K562 (cell line): ENCODE results near the gene PELI3. TPM values are rescaled to one million over a fixed set of nuclear protein-coding genes. Genes with fewer than 3 reads are reported as not detected.
A peak's percentile ranks its signal among the peaks of the same experiment; 100 is the strongest.

Experiments used
- ATAC-seq: fragments of 200-7000 bp; cut with Tn5 transposase; 3 replicates; pipeline ENCODE4 v1.9.1; 2020; ENCODE audit warnings: moderate library complexity
- BruUV-seq: library from RNA; stranded (reverse); fragments of 400-500 nt; replicated peaks from 2 replicates; lab custom pipeline; 2021; lab: Mats Ljungman, UMichigan
- CTCF ChIA-PET: fragments of 300-600 bp; formaldehyde crosslinking; extraction: SDS; loops from one replicate; lab custom pipeline; 2021; ENCODE audit warnings: low intra/inter-chr PET ratio; lab: Yijun Ruan, JAX
- POLR2A ChIA-PET: fragments of 300-600, 350-650 bp; sonication (Branson Sonifier 250); formaldehyde crosslinking; extraction: SDS; loops from one replicate; lab custom pipeline; 2021; ENCODE audit warnings: antibody characterized with exemption, inconsistent platforms; lab: Yijun Ruan, JAX
- DNase-seq, 4 experiments: peaks; one replicate each; pipeline versions ENCODE4 v3.0.0 to v3.0.0-alpha.2; 2011 to 2018; ENCODE audit warnings: low spot score in 3 of 4, mixed read lengths in 3 of 4; ENCODE audit errors: extremely low read depth in 1 of 4
- FAIRE-seq: peaks from 2 replicates; lab custom pipeline; 2011; peaks lifted over from hg19 to GRCh38; lab: Jason Lieb, UNC
- H2AFZ ChIP-seq: 2 replicates; pipeline ENCODE4 v1.6.0; 2011; ENCODE audit warnings: low read depth, low read length, control low read depth, inconsistent platforms
- H3K27ac ChIP-seq: fragments of 200-600 bp; 3 replicates; pipeline ENCODE4 v1.8.0; 2011; ENCODE audit warnings: low read depth, mild to moderate bottlenecking, control low read depth, inconsistent platforms, low read length, moderate library complexity, mixed read lengths; ENCODE audit errors: extremely low read depth
- H3K27me3 ChIP-seq, 2 experiments: fragments of 300-600 bp in 1 of 2; 2 replicates in 1 of 2; 3 replicates in 1 of 2; pipeline versions ENCODE4 v1.6.0 to v1.8.0; 2011; ENCODE audit warnings: inconsistent platforms in 2 of 2, low read length in 2 of 2, mild to moderate bottlenecking in 1 of 2, mixed read lengths in 1 of 2, moderate library complexity in 1 of 2; ENCODE audit not compliant: control insufficient read depth in 2 of 2, insufficient read depth in 2 of 2
- H3K36me3 ChIP-seq: fragments of 300-600 bp; 3 replicates; pipeline ENCODE4 v1.8.0; 2011; ENCODE audit warnings: mild to moderate bottlenecking, low read length, inconsistent platforms; ENCODE audit not compliant: control insufficient read depth, insufficient read depth
- H3K4me1 ChIP-seq, 2 experiments: fragments of 200-600 bp in 1 of 2; replicated peaks in 1 of 2; 2 replicates in 1 of 2; 3 replicates in 1 of 2; pipeline versions ENCODE4 v1.5.1 to v1.8.0; 2011; ENCODE audit warnings: inconsistent platforms in 2 of 2, low read length in 2 of 2, mild to moderate bottlenecking in 1 of 2, mixed read lengths in 1 of 2, moderate library complexity in 1 of 2; ENCODE audit not compliant: control insufficient read depth in 2 of 2, insufficient read depth in 2 of 2
- H3K4me2 ChIP-seq: 2 replicates; pipeline ENCODE4 v1.6.1; 2011; ENCODE audit warnings: low read length, control low read depth, inconsistent platforms, mixed read lengths; ENCODE audit not compliant: insufficient read depth
- H3K4me3 ChIP-seq: fragments of 200-600 bp; sonication (generic), shearing (Covaris generic); 2 replicates; pipeline ENCODE4 v1.5.1; 2016; ENCODE audit warnings: control low read depth, inconsistent platforms
- H3K79me2 ChIP-seq: fragments of 200-600 bp; 3 replicates; pipeline ENCODE4 v1.8.0; 2011; ENCODE audit warnings: low read length, inconsistent platforms; ENCODE audit not compliant: control insufficient read depth, insufficient read depth
- H3K9ac ChIP-seq, 2 experiments: 2 replicates each; pipeline versions ENCODE4 v1.6.0 to v1.6.1; 2011; ENCODE audit warnings: low read depth in 2 of 2, low read length in 2 of 2, control low read depth in 1 of 2, inconsistent platforms in 1 of 2, mild to moderate bottlenecking in 1 of 2, mixed read lengths in 1 of 2; ENCODE audit not compliant: insufficient read depth in 1 of 2
- H3K9me1 ChIP-seq: one replicate; pipeline ENCODE4 v1.6.0; 2011; ENCODE audit warnings: inconsistent platforms, mild to moderate bottlenecking, low read length, moderate library complexity; ENCODE audit not compliant: control insufficient read depth, insufficient read depth
- H3K9me3 ChIP-seq: replicated peaks from 2 replicates; pipeline ENCODE4 v1.5.1; 2011; ENCODE audit warnings: low read depth, low read length, inconsistent platforms; ENCODE audit not compliant: control insufficient read depth, insufficient read depth
- H4K20me1 ChIP-seq: replicated peaks from 2 replicates; pipeline ENCODE4 v1.6.1; 2011; ENCODE audit warnings: low read length, inconsistent platforms, mixed read lengths; ENCODE audit not compliant: control insufficient read depth, insufficient read depth
- BCOR ChIP-seq: fragments of 450-650 bp; IDR thresholded peaks from 2 replicates; pipeline ENCODE4 v1.6.1; 2016
- BRF1 ChIP-seq: IDR thresholded peaks from 3 replicates; pipeline ENCODE4 v1.6.1; 2011; ENCODE audit warnings: borderline replicate concordance, mild to moderate bottlenecking; ENCODE audit not compliant: insufficient read length; ENCODE audit errors: extremely low read depth
- CBFA2T2 ChIP-seq: fragments of 450-650 bp; conservative IDR thresholded peaks from 2 replicates; pipeline ENCODE4 v1.6.1; 2017; ENCODE audit warnings: mild to moderate bottlenecking
- CCAR2 ChIP-seq: fragments of 200-400 bp; formaldehyde crosslinking; IDR thresholded peaks from 2 replicates; pipeline ENCODE4 v1.6.1; 2017; ENCODE audit warnings: mild to moderate bottlenecking, low read depth, low read length
- FIP1L1 ChIP-seq: fragments of 200-400 bp; formaldehyde crosslinking; IDR thresholded peaks from 2 replicates; pipeline ENCODE4 v1.6.1; 2018; ENCODE audit warnings: mild to moderate bottlenecking, low read depth, low read length; ENCODE audit not compliant: poor library complexity, severe bottlenecking
- HNRNPL ChIP-seq: fragments of 200-400 bp; formaldehyde crosslinking; IDR thresholded peaks from 2 replicates; pipeline ENCODE4 v1.6.1; 2017; ENCODE audit warnings: low read depth, mild to moderate bottlenecking, low read length
- L3MBTL2 ChIP-seq: fragments of 450-650 bp; IDR thresholded peaks from 2 replicates; pipeline ENCODE4 v1.6.1; 2016; ENCODE audit warnings: mild to moderate bottlenecking, moderate library complexity
- POLR3A ChIP-seq: IDR thresholded peaks from 2 replicates; pipeline ENCODE4 v1.6.1; 2011; ENCODE audit warnings: borderline replicate concordance, mild to moderate bottlenecking, moderate library complexity; ENCODE audit not compliant: insufficient read length, insufficient read depth; ENCODE audit errors: extremely low read depth
- RBM14 ChIP-seq: fragments of 200-400 bp; formaldehyde crosslinking; IDR thresholded peaks from 2 replicates; pipeline ENCODE4 v1.6.1; 2018; ENCODE audit warnings: low read depth, mild to moderate bottlenecking, low read length, moderate library complexity, borderline replicate concordance; ENCODE audit not compliant: insufficient read depth
- SMARCE1 ChIP-seq: fragments of 450-650 bp; IDR thresholded peaks from 2 replicates; pipeline ENCODE4 v1.7.1; 2016; ENCODE audit warnings: mild to moderate bottlenecking
- SREBF1 ChIP-seq: fragments of 150-350 bp; IDR thresholded peaks from 2 replicates; pipeline ENCODE4 v1.6.1; 2014; ENCODE audit warnings: antibody characterized with exemption, low read depth, low read length, borderline replicate concordance
- TAF7 ChIP-seq: fragments of 450-650 bp; IDR thresholded peaks from 2 replicates; pipeline ENCODE4 v1.6.1; 2016; ENCODE audit warnings: missing genetic modification characterization, missing compliant biosample characterization
- THAP7 ChIP-seq: fragments of 250-450 bp; sonication (Bioruptor Pico); IDR thresholded peaks from 2 replicates; pipeline ENCODE4 v1.5.0; 2021
- XRCC4 ChIP-seq: IDR thresholded peaks from one replicate; pipeline ENCODE4 v1.6.1; 2011; ENCODE audit not compliant: insufficient read depth, insufficient read length; ENCODE audit errors: extremely low read depth
- ZNF408 ChIP-seq: fragments of 250-450 bp; sonication (Bioruptor Pico); IDR thresholded peaks from 2 replicates; pipeline ENCODE4 v1.4.0; 2020; ENCODE audit warnings: low read depth, mild to moderate bottlenecking, moderate library complexity
- ZNF436 ChIP-seq: fragments of 250-450, 450-650 bp; sonication (Bioruptor Pico); formaldehyde crosslinking; IDR thresholded peaks from 2 replicates; pipeline ENCODE4 v1.7.0; 2020; ENCODE audit warnings: mild to moderate bottlenecking
- WGBS: fragments of 100-300 bp; shearing (Covaris generic); methylation state at CpG from one replicate; pipeline ENCODE4 v1.1.6; 2016; ENCODE audit warnings: low coverage, mixed read lengths; ENCODE audit not compliant: insufficient coverage; ENCODE audit errors: missing lambda C conversion rate; 5-methylcytosine and 5-hydroxymethylcytosine counted together
- in situ Hi-C: fragments of 300-500 bp; cut with MboI; formaldehyde crosslinking; loops from 4 replicates; pipeline ENCODE4 v1.15.0; 2018; ENCODE audit warnings: inconsistent platforms, mixed read lengths
- intact Hi-C: fragments of 100-400 bp; cut with micrococcal nuclease; formaldehyde crosslinking; loops from 2 replicates; pipeline ENCODE4 v1.14.2; 2022
- polyA plus RNA-seq, 8 experiments: library from polyadenylated mRNA; depleted of rRNA in 4 of 8; stranded (reverse) in 5 of 8; unstranded in 3 of 8; fragments of >200 nt; fragmentation: Nextera tagmentation in 2 of 8; fragmentation: Illumina TruSeq in 1 of 8; extraction: Ambion mirVana in 2 of 8; extraction: Trizol in 1 of 8; gene quantifications; 2 replicates each; pipeline versions ENCODE4 v1.2.1 to v1.2.3, GENCODE V29; 2011 to 2014; ENCODE audit warnings: inconsistent platforms in 1 of 8, missing spikeins in 1 of 8
- total RNA-seq, 7 experiments: library from RNA; depleted of rRNA in 6 of 7; stranded (reverse); fragments of >200 nt in 6 of 7; fragmentation: Illumina TruSeq in 2 of 7; extraction: Trizol in 2 of 7; gene quantifications; 2 replicates each; pipeline versions ENCODE4 v1.2.1 to v1.2.3, GENCODE V29; 2011 to 2021; ENCODE audit warnings: low replicate concordance in 1 of 7
- TF ChIP-seq, protein P1 (sequence below): fragments of 450-650 bp; conservative IDR thresholded peaks from 2 replicates; pipeline ENCODE4 v1.6.1; 2016; ENCODE audit warnings: missing genetic modification characterization, low read depth, mild to moderate bottlenecking, missing compliant biosample characterization, moderate library complexity
- TF ChIP-seq, protein P2 (sequence below): fragments of 250-450 bp; sonication (Bioruptor Pico); IDR thresholded peaks from 2 replicates; pipeline ENCODE4 v1.4.0; 2020; ENCODE audit warnings: mild to moderate bottlenecking, moderate library complexity, borderline replicate concordance

Gene PELI3
- total and polyA plus RNA-seq, 9 of the 15 experiments (the other 6 are each of a cell fraction or from before 2014, with no cell fraction given): 0.17 to 4.2 (median 1.9) TPM

DNA sequence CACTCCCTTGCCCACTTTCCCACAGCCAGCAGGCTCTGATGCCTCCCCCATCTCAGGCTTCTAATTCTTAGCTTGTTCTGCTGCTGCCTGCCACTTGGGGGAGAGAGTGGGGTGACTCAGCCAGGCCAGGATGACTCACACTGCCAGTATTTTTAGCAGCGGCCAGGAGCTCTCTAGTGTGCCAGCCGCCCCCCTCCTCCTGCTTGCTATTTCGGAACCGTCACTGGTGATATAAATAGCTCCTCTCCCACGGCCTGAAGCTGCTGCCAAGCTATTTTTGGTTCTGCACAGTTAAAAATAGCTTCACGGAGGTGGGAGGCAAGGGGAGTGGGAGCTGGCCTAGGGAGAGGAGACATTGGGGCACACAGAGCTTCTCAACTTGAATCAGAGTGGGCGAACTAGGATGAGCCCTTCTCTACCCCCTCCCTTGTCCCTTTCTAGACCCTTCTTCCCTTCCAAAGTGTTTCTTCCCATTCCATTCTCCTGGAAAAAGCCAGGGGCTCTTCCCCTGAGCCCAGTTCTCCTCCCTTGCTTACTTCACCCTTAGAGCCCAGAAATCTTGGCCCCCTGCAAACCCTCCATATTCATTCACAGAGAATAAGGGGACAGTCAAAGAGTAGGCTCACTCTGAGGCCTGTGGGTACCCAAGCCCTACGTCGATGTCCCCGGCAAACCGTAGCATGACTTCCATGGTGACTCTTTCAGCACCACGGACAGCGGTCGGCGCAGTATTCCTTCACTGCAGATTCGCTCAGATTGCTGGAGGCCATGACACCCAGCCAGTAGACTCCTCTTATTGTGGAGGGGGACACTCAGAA is 48.3 kb upstream of the PELI3 start:
- peak; percentile 83 for FAIRE-seq
- no peak overlapping the region for H3K4me2 ChIP-seq
- TF ChIP-seq BCOR (no peak), FIP1L1 (no peak), POLR3A (no peak), XRCC4 (no peak), THAP7 (CRISPR knock-in tag) (no peak), L3MBTL2 (no peak), BRF1 (no peak), CBFA2T2 (0 out of 2 replicates have a peak, but pooled peaks have one; percentile 11), HNRNPL (no peak), ZNF436 (CRISPR knock-in tag) (no peak), ZNF408 (CRISPR knock-in tag) (no peak), TAF7 (no peak), SMARCE1 (no peak), RBM14 (no peak), SREBF1 (no peak), CCAR2 (no peak)
- TF ChIP-seq, protein P1, sequence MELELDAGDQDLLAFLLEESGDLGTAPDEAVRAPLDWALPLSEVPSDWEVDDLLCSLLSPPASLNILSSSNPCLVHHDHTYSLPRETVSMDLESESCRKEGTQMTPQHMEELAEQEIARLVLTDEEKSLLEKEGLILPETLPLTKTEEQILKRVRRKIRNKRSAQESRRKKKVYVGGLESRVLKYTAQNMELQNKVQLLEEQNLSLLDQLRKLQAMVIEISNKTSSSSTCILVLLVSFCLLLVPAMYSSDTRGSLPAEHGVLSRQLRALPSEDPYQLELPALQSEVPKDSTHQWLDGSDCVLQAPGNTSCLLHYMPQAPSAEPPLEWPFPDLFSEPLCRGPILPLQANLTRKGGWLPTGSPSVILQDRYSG (tag): no peak
- TF ChIP-seq, protein P2, sequence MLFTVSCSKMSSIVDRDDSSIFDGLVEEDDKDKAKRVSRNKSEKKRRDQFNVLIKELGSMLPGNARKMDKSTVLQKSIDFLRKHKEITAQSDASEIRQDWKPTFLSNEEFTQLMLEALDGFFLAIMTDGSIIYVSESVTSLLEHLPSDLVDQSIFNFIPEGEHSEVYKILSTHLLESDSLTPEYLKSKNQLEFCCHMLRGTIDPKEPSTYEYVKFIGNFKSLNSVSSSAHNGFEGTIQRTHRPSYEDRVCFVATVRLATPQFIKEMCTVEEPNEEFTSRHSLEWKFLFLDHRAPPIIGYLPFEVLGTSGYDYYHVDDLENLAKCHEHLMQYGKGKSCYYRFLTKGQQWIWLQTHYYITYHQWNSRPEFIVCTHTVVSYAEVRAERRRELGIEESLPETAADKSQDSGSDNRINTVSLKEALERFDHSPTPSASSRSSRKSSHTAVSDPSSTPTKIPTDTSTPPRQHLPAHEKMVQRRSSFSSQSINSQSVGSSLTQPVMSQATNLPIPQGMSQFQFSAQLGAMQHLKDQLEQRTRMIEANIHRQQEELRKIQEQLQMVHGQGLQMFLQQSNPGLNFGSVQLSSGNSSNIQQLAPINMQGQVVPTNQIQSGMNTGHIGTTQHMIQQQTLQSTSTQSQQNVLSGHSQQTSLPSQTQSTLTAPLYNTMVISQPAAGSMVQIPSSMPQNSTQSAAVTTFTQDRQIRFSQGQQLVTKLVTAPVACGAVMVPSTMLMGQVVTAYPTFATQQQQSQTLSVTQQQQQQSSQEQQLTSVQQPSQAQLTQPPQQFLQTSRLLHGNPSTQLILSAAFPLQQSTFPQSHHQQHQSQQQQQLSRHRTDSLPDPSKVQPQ (CRISPR knock-in tag): no peak

More for the DNA sequence above, 48.3 kb upstream of the PELI3 start:
- Histone ChIP-seq H3K27ac (no peak overlapping the region), H3K9ac (no peak overlapping the region), H2AFZ (no peak overlapping the region), H3K27me3 (peaks cover 6 to 15% of the 10 kb centered on the region in 2 experiments; a peak in 4 of 5 replicates), H3K9me1 (peaks cover 6% of the 10 kb centered on the region), H3K79me2 (no peaks in the 10 kb centered on the region), H3K9me3 (no peaks in the 10 kb centered on the region), H4K20me1 (peaks cover 16% of the 10 kb centered on the region), H3K4me3 (no peak overlapping the region), H3K36me3 (no peaks in the 10 kb centered on the region), H3K4me1 (peaks cover 2 to 8% of the 10 kb centered on the region in 2 experiments; a peak in 2 of 5 replicates)
- CTCF ChIA-PET: interaction anchor here (0.6 to 2.2 kb wide), 5 partner anchors 10 to 413 kb away, joined by 3 to 12 read pairs (median 4); partner anchors contain the start of gene MRPL11
- WGBS: 3% methylated on average over 16 of the region's 16 CpGs
- POLR2A ChIA-PET: interaction anchor here (0.6 to 1.0 kb wide), 3 partner anchors 16 to 277 kb away, joined by 3 to 4 read pairs (median 3); no protein-coding TSS in a partner anchor
- in situ Hi-C loops (no loop called here), intact Hi-C loops (no loop called here)
- ATAC-seq (peak; percentile 94), DNase-seq (peak; percentile 74 to 84 (median 78))
- no TSS peak for BruUV-seq
